GM18951 (cell line): ENCODE data around the gene DTNB.
"Not testable (repeated sequence)": the region's sequence is repeated elsewhere in the genome, so short reads cannot be mapped to it uniquely, and the experiment has no call there.

ENCODE experiments used
- POLR2A ChIP-seq: IDR thresholded peaks from 4 replicates; pipeline ENCODE4 v1.6.1; 2011; ENCODE audit warnings: mild to moderate bottlenecking; ENCODE audit not compliant: insufficient read length, insufficient read depth; ENCODE audit errors: extremely low read depth
- in situ Hi-C: fragments of 300-500 bp; cut with MboI; formaldehyde crosslinking; loops from one replicate; pipeline ENCODE4 v1.12.0; 2022; ENCODE audit warnings: low sequenced_read_pairs, mixed read lengths, inconsistent platforms; ENCODE audit not compliant: unreplicated experiment

The DTNB gene

DNA sequence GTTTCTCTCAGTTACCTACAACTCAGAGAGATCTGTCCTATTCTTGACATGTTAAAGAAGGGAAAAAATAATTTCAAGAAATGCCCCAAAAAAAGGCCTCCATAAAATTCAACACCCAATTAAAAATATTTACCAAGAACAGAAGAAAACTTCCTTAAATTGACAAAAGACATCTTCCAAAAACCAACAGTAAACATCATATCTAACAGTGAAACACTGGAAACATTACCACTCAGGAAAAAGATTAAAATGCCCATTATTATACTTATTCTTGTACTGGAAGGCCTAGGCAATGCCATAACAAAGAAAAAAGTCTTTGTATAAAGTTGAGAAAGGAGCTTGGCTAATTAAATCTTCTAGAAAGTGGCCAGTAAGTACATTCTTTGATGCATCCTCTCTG lies 7.2 kb downstream of the DTNB start:
- in situ Hi-C loops, result no loop called here
- no peak for TF ChIP-seq POLR2A

DNA sequence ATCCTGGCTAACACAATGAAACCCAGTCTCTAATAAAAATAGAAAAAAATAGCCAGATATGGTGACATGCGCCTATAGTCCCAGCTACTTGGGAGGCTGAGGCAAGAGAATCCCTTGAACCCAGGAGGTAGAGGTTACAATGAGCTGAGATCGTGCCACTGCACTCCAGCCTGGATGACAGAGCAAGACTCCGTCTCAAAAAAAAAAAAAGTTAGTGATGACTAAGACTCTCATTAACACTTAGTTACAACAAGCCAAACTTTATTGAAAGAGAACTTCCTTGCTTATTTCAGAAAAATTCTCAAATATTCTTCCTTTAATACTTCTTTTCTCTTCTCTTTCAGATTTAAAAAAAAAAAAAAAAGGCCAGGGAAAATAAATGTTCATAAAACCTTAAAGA lies 7.9 kb downstream of the DTNB start:
- in situ Hi-C loops, result not testable (repeated sequence)

DNA sequence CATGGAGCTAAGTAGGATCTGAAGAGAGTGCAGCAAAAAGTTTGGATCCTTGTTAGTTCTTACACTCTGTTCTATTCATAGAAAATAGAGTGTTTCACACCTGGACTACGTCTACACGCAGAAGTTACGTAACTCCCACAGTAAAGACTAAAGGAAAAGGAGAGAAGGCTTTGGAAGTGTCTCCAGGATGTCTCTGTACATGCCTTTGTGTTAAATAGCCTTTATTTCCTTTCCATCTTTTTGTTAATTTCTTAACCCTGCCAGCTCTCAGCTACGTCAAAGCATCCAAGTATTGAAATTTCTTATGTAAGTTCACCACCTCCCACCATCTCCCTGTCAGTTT lies 8.4 kb downstream of the DTNB start:
- TF ChIP-seq POLR2A, result no peak
- in situ Hi-C loops, result no loop called here

DNA sequence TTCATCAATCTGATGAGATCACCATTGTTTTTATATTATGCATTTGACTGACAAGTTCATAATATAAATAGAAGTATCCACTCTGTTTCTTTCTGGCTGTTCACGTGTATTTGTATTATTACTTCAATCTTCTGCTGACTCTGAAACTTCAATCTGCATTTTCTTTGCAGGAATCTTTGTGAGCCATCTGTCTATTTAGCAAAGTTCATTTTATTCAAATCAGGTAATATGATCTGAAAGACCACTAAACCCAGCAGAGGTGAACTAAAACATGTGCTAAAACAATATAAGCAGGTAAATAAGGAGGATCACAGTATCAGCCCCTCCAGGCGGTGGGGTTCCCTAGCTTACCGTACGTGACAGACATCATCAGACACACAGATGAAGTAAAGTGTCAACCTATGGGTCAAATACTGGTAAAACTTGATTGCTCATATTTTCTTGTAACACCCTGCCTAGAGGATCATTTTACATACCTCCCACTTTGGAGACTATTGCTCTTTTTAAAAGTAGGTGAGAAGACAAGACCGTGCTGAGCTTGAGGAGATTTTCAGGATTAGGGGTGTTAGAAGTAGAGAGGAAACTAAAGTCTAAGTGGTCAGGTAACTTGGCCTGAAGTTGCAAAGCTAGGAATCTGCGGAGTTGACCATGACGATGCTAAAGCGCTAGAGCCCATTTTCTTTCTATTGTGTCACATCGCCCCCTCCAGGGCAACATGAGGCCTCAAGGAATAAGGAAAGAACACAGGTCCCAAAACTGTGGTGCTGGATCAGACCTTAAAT lies 9.0 kb downstream of the DTNB start:
- TF ChIP-seq POLR2A, result no peak
- in situ Hi-C loops, result no loop called here

DNA sequence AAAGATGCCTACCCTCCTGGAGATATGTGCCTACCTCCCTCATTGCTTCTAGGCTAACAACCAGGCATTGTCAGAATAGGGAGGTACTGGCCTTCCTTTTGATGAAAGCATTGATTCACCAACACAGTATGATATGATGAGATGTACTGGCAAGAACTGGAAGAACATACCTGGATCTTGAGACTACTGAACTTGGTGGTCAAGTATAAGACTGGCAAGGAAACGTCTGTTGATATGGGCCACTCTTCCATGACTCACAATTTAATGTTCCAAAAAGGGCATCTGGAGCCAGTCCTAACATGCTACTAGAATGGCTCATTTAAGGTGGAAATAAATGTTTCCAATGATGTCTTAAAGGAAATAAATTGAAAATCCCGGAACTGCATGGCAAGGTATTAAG lies 18.1 kb downstream of the DTNB start:
- TF ChIP-seq POLR2A, result no peak
- in situ Hi-C loops, result no loop called here

DNA sequence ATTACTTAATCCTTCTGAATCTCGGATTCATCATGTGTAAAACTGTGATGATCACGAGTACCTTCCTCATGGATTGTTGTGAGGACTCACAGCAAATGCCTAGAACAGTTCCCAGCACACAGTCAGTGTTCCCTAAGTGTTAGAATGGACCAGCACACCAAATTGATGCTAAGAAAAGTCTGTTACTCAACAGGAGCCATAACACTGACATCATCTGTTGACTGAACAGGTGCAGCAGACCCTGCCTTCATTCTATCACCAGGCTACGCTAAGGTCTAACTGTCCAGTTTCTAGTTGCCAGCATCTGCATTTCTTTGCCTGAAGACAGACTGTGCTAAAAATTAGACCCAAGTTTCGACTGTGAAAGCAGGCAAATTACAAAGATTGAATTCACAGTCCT lies 18.6 kb downstream of the DTNB start:
- TF ChIP-seq POLR2A, result no peak
- in situ Hi-C loops, result no loop called here

DNA sequence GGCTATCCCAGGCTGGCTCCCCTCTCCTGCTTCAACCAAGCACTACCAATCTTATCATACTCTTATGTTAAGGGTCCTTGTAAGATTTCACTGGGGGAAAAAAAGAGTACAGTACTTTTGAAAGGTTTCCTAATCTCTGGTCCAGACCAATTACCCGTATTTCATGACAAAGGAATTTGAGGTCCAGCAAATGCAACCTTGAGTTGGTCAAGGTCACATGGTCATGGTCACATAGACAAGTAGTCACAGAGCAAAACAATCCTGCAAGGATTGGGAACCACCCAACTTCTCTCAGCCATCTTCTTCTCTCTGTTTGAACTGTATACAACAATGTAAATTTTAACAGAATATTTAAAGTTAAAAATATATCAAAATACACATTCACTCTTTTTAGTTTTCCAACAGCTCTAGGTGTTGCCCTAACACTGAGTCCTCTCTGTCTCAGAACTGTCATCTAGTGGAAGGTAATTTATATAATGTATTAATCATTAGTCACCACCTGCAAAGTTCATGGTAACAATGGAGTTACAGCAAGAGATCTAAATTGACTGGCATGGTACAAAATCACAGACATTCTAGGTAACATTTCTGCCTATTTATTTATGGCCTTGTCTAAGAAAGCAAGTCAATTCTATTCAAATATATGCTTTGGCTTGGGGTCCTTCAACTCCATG lies 21.5 kb downstream of the DTNB start:
- in situ Hi-C loops, result no loop called here
- TF ChIP-seq POLR2A, result no peak

DNA sequence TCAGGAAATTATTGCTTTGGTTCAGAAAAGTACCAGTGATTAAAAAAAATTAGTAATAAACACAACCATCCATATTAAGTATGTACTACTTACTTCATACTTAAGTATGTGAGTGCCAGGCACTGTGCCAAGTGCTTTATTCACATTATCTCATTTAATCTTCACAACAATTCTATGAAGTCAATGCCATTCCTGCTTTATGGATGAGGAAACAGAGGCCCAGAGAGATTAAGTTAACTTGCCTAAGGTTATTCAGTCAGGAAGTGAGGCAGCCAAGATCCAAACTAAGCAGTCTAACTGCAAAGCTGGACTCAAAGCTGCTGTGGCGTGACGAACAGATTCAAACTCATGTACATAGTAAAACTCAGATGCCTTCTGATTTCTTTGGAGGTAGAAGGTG lies 22.3 kb downstream of the DTNB start:
- no peak for TF ChIP-seq POLR2A
- in situ Hi-C loops, result no loop called here

DNA sequence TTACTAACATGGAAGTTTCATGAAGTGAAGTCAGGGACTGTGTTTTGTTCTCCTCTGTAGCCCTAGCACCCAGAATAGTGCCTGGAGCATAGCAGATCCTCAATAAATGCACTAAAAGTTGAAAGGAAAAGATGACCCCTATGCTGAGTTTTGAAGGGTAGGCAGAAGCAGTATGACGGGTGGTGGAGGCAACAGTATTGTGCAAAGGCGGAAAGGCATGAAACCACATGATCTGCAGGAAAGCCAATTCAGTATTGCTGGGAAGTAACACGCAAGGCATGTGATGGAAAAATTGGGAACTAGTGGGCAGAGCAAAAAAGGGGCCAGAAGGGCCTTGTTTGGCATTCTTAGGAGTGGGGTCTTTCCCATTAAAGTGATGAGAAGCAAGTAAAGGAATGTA lies 23.1 kb downstream of the DTNB start:
- TF ChIP-seq POLR2A, result no peak
- in situ Hi-C loops, result no loop called here

DNA sequence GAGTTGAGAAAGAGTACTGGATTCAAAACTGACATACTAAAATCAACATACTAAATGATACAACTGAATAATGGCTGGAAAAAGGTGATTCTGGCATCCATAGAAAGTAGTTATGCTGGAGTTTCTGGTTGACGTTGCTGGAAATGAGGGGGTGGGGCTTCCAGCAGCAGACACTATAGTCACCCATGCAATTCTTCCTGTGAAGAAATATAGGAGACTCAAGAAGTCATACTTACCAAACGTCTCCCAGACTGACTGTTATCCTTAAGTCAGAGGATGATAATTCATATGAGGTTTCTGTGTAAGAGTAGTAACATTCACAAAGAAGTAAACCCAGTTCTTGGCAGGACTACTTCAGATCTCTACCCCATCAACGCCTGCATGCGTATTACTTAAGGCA lies 23.6 kb downstream of the DTNB start:
- TF ChIP-seq POLR2A, result no peak
- in situ Hi-C loops, result no loop called here

DNA sequence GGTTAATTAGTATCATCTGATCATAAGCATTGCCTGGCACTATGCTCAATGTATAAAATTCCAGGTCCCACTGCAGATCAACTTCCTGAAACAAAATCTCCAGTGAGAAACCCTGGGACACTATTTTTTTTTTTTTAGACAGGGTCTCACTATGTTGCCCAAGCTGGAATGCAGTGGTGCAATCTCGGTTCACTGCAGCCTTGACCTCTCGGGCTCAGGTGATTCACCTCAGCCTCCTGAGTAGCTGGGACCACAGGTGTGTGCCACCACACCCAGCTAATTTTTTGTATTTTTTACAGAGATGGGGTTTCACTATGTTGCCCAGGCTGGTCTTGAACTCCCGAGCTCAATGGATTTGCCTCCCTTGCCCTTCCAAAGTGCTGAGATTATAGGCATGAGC lies 31.1 kb downstream of the DTNB start:
- in situ Hi-C loops, result no loop called here

DNA sequence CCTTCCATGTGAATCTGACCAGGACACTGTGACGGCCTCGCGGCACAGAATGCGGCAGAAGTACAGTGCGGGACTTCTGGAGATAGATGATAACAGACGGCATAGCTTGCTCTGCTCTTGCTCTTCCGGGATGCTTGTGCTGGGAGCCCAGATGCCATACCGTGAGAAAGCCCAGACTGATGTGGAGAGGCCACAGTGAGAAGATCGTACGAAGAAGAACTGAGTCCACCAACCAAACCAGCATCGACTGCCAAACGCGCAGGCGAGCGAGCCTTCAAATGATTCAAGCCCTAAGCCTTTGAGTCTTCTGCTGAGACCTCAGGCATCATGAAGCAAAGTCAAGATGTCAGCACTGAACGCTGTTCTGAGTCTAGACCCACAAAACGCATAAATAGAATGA lies 33.7 kb downstream of the DTNB start:
- in situ Hi-C loops, result no loop called here

More for the DNA sequence above, 31.1 kb downstream of the DTNB start:
- no peak for TF ChIP-seq POLR2A

DNA sequence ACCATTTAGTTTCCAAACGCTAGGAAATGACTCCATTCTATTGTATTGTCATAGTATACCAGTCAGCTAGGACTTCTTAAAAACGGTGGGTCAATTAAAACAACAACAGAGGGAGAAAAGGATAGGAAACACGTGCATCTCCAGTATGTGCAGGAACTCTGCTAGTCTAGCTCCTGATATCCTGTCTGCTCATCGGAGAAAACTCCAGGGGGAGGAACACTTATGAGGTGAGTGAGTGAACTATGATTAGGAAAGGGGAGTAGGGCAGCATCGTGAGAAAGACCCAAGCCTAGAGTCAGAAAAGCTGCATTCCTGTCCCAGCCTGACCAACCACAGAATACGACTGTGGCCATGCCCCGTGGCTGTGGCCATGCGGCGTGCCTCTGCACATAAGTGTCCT lies 34.2 kb downstream of the DTNB start:
- TF ChIP-seq POLR2A, result no peak
- in situ Hi-C loops, result no loop called here

More for the DNA sequence above, 33.7 kb downstream of the DTNB start:
- TF ChIP-seq POLR2A, result no peak

DNA sequence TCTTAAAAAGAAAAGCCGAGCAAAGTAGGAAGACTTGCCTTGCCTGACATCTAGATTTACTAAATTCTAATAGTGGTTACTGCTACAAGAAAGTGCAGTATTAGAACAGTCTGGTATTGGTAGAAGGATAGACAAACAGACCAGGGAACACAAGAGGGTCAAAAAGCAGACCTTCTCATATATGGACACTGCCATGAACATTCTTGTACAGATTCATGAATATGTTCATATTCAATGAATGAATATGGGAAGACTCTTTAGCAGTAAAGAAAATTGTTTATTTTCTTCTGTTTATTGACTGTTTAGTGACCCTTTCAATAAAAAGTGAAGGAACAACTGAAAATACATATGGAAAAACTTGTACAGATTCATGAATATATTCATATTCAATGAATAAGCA lies 37.6 kb downstream of the DTNB start:
- in situ Hi-C loops, result no loop called here
- no peak for TF ChIP-seq POLR2A

DNA sequence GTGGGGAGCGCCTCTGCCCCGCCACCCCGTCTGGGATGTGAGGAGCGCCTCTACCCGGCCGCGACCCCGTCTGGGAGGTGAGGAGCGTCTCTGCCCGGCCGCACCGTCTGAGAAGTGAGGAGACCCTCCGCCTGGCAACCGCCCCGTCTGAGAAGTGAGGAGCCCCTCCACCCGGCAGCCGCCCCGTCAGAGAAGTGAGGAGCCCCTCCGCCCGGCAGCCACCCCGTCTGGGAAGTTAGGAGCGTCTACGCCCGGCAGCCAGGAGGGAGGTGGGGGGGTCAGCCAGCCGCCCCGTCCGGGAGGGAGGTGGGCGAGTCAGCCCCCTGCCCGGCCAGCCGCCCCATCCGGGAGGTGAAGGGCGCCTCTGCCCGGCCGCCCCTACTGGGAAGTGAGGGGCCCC lies 39.6 kb downstream of the DTNB start:
- in situ Hi-C loops, result not testable (repeated sequence)
